Measurements from ENCODE around the gene PARD3B. TPM values are rescaled to one million over a fixed set of nuclear protein-coding genes. Genes with fewer than 3 reads are reported as not detected.

The PARD3B gene
- total RNA-seq, 1 donor from 2014 or later: not detected

- Mint-ChIP-seq H3K4me1 (no peaks in the 10 kb centered on the region), H3K36me3 (ENCODE audit: low read depth) (no peaks in the 10 kb centered on the region)
- DNase-seq: no peak
These were observed 204.0 kb downstream of the PARD3B start for GRCh38 chr2:204749319-204749718.

GRCh38 chr2:204750389-204750788 is 205.1 kb downstream of the PARD3B start:
- ATAC-seq (ENCODE audit: low read depth): no peak
- intact Hi-C loops (cut with micrococcal nuclease): no loop called here
- POLR2A ChIA-PET: no interaction called here

More at GRCh38 chr2:204749319-204749718, 204.0 kb downstream of the PARD3B start:
- intact Hi-C loops (cut with micrococcal nuclease): no loop called here
- H3K9me3 Mint-ChIP-seq: peaks cover 5% of the 10 kb centered on the region
- CTCF ChIA-PET: interaction anchor here (0.7 kb wide), 1 partner anchor 929 kb away, joined by 3 read pairs; no protein-coding TSS in a partner anchor
- H3K4me3 Mint-ChIP-seq: no peak overlapping the region
- no peak for TF ChIP-seq CTCF (IDR thresholded peaks at IDR 0.05)
- ATAC-seq (ENCODE audit: low read depth): no peak
- POLR2A ChIA-PET: no interaction called here
- no peak overlapping the region for H3K27ac Mint-ChIP-seq
- H3K27me3 Mint-ChIP-seq: no peaks in the 10 kb centered on the region

GRCh38 chr2:204751472-204751871 is 206.2 kb downstream of the PARD3B start:
- intact Hi-C loops (cut with micrococcal nuclease): no loop called here
- H3K4me1 Mint-ChIP-seq: no peaks in the 10 kb centered on the region
- H3K27ac Mint-ChIP-seq: no peak overlapping the region
- DNase-seq: no peak
- no peak for TF ChIP-seq CTCF (IDR thresholded peaks at IDR 0.05)
- peaks cover 2% of the 10 kb centered on the region for H3K9me3 Mint-ChIP-seq
- ATAC-seq (ENCODE audit: low read depth): no peak
- H3K27me3 Mint-ChIP-seq: no peaks in the 10 kb centered on the region
- H3K4me3 Mint-ChIP-seq: no peak overlapping the region
- no peaks in the 10 kb centered on the region for H3K36me3 Mint-ChIP-seq (ENCODE audit: low read depth)
- POLR2A ChIA-PET: no interaction called here
- CTCF ChIA-PET: no interaction called here

More at GRCh38 chr2:204750389-204750788, 205.1 kb downstream of the PARD3B start:
- no peak for DNase-seq
- Mint-ChIP-seq H3K9me3 (peaks cover 2% of the 10 kb centered on the region), H3K36me3 (ENCODE audit: low read depth) (no peaks in the 10 kb centered on the region), H3K4me1 (no peaks in the 10 kb centered on the region), H3K27ac (no peak overlapping the region), H3K4me3 (no peak overlapping the region), H3K27me3 (no peaks in the 10 kb centered on the region)
- CTCF ChIA-PET: no interaction called here
- TF ChIP-seq CTCF (IDR thresholded peaks at IDR 0.05): no peak

GRCh38 chr2:204753841-204754240 is 208.6 kb downstream of the PARD3B start:
- CTCF ChIA-PET: no interaction called here
- H3K27me3 Mint-ChIP-seq: no peaks in the 10 kb centered on the region

GRCh38 chr2:204754898-204755297 is 209.6 kb downstream of the PARD3B start:
- no peaks in the 10 kb centered on the region for H3K36me3 Mint-ChIP-seq (ENCODE audit: low read depth)
- H3K9me3 Mint-ChIP-seq: no peaks in the 10 kb centered on the region
- POLR2A ChIA-PET: no interaction called here
- no peak for TF ChIP-seq CTCF (IDR thresholded peaks at IDR 0.05)
- no peaks in the 10 kb centered on the region for H3K27me3 Mint-ChIP-seq
- no peaks in the 10 kb centered on the region for H3K4me1 Mint-ChIP-seq
- intact Hi-C loops (cut with micrococcal nuclease): no loop called here
- ATAC-seq (ENCODE audit: low read depth) (no peak), DNase-seq (no peak)
- CTCF ChIA-PET: no interaction called here
- no peak overlapping the region for H3K27ac Mint-ChIP-seq
- no peak overlapping the region for H3K4me3 Mint-ChIP-seq

More at GRCh38 chr2:204753841-204754240, 208.6 kb downstream of the PARD3B start:
- Mint-ChIP-seq H3K4me3 (no peak overlapping the region), H3K4me1 (no peaks in the 10 kb centered on the region), H3K27ac (no peak overlapping the region), H3K36me3 (ENCODE audit: low read depth) (no peaks in the 10 kb centered on the region), H3K9me3 (no peaks in the 10 kb centered on the region)
- TF ChIP-seq CTCF (IDR thresholded peaks at IDR 0.05): no peak
- intact Hi-C loops (cut with micrococcal nuclease): no loop called here
- DNase-seq (no peak), ATAC-seq (ENCODE audit: low read depth) (no peak)
- POLR2A ChIA-PET: no interaction called here

Measured in activated B cell treated with CpG ODN at 0.5 μM for 24 hours (primary cell).